ENCODE data around the gene DCAKD. TPM values are rescaled to one million over a fixed set of nuclear protein-coding genes. Genes with fewer than 3 reads are reported as not detected.

Gene DCAKD
- total RNA-seq, 1 donor from 2014 or later, result 19.5 TPM

Other genes starting within 250 kb of the DCAKD start
- 1.4 TPM for gene GJC1, start 221.3 kb downstream of the DCAKD start, total RNA-seq
- 3.4 TPM for gene HIGD1B, start 203.7 kb downstream of the DCAKD start, total RNA-seq
- 92.3 TPM for gene EFTUD2, start 152.2 kb downstream of the DCAKD start, total RNA-seq
- gene GFAP, start 136.1 kb downstream of the DCAKD start, total RNA-seq, result not detected
- 10.4 TPM for gene KIF18B, start 103.9 kb downstream of the DCAKD start, total RNA-seq
- gene C1QL1, start 83.3 kb downstream of the DCAKD start, total RNA-seq, result 0.12 TPM
- gene NMT1, start 9.7 kb upstream of the DCAKD start, total RNA-seq, result 63.0 TPM
- gene PLCD3, start 80.9 kb upstream of the DCAKD start, total RNA-seq, result 34.2 TPM
- 3.5 TPM for gene ACBD4, start 84.1 kb upstream of the DCAKD start, total RNA-seq
- gene HEXIM1, start 96.8 kb upstream of the DCAKD start, total RNA-seq, result 22.6 TPM
- 4.7 TPM for gene HEXIM2, start 110.2 kb upstream of the DCAKD start, total RNA-seq
- gene FMNL1, start 170.3 kb upstream of the DCAKD start, total RNA-seq, result 2.6 TPM
- gene SPATA32, start 210.5 kb upstream of the DCAKD start, total RNA-seq, result 0.24 TPM